Activated CD8-positive, alpha-beta memory T cell treated with anti-CD3 and anti-CD28 coated beads, Interleukin-2, amount 50 U/mL, for 24 hours (primary cell): Measurements from ENCODE around the gene PDGFC.
"Not testable (repeated sequence)": the region's sequence is repeated elsewhere in the genome, so short reads cannot be mapped to it uniquely, and the experiment has no call there.

Experiments used
- DNase-seq: peaks from one replicate; pipeline ENCODE4 v3.0.0-alpha.2; 2020; ENCODE audit errors: extremely low read depth

PDGFC gene

DNA sequence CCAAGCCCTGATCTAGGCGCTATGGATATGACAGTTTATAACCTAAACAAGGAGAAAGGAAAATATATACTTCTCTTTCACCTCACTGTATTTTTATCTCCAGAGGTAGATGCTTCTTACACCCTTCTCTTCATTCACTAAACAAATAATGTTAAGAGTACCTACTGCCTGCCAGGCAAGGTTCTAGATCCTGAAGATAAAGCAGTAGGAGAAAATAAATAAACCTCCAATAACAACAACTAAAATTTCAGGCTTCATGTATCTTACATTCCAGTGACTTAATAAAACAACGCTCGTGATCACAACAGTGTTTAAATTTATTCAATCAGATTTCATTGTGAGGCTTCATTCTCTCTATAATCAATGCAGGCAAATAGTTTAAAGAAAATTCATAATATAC lies 20.7 kb downstream of the PDGFC start:
- no peak for DNase-seq

DNA sequence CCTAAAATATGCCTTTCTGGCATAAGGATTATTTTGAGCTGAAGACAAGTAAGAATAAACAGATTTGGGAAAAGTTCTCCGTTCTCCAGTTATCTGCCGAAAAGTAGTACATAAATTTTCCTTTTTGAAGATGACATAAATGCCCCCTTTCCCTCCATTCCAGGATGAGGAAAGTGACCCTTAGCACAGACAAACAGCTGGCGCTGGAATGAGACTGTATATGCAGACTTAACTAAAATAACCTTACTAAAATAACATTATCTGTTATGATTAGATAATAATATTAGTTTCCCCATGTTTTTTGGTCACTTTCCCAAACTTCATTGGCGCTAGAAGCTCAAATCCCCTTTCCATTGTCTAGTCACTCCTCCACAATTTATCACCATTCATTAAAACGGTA lies 21.5 kb downstream of the PDGFC start:
- no peak for DNase-seq

DNA sequence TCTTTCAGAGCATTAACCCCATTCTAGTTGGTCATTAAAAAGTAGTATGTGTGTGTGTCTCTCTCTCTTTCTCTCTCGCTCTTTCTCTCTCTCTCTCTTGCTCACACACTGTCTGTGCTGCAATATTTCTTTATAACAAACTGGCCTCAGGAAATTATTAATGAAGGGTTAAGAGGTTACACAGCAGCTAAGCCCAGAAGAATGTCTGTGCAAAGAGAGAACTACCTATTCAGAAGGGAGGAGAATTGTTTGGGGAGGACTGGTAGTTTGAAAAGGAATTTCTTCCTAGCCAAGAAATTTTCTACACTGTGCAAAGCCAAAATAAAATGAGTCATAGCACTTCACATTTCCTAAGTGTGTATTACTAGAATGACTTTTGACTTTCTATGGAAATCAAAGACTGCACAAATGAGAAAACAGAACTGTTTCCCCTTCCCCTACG lies 22.2 kb downstream of the PDGFC start:
- no peak for DNase-seq

DNA sequence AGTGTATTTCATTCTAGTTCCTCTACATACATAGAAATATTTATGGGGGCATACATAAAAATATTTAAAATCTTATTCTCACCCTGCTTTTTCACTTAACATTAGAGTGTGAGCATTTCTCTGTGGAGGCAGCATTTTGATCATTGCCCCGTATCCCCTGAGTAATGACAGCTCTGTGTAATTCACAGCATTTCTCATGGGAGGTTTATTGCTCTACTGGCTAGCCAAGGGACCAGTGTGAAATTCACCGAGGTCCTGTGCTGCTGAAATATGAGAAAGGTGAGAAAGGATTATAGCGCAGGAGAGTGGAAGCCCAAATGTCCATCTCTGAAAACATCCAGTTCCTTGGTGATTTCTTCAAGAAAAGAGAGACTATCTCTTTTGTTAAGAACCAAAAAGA lies 22.9 kb downstream of the PDGFC start:
- DNase-seq: no peak

DNA sequence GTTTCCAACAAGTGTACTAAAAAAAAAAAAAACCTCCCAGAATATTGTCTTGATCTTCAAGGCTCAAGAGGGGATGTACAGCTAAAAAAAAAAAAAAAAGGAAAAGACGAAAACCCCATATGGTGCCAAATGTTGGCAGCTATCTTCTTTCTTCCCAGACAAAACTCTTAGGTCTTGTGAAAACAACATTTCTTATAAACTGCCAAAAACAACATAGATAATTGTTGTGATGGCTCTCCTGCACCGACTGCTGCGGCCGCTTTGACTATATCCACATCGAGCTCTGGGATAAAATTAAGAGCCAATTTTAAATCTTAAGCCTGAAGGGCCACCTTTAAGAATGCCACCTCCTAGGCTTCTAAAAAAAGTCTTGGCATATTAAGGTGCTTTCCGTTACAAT lies 23.5 kb downstream of the PDGFC start:
- no peak for DNase-seq

DNA sequence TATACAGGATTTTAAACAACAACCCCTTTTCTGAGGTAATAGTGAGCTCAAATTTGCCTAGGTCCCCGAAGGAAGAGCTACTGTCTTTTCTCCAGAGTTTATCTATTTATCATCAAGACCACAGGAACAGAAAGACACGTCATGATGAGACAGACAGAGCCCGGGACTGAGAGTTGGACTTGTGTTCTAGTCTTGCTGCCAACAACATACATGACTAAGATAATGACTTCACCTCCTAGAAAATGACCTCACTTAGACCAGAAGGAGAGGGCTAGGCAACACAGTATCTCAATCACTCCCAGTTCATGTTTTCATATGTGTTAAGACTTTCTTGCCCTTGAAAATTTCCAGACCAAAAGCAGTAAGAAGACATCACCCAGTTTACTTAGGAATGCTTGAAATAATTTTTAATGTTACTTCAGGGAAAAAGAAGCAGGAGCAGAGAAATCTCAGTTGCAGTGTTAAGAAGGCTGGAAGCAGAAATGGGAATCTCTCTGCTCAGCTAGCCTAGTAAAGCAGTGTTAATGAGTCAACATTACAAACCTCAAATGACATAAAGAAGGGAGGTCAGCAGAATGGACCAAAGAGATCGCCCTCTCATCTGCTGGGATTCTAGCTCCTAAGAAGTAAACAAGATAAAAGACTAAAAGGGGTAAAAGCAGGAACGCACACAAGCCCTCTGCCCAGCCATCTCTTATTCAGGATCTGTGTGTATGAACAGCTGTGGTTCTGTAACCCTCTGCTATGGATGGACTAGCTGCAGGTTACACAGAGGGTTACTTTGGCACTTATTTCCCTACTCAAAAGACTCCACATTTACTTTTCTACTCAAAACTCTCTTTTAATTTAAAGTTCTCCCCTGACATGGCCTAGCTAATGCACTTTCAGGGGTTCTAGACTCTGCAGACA lies 24.8 kb downstream of the PDGFC start:
- DNase-seq: no peak

DNA sequence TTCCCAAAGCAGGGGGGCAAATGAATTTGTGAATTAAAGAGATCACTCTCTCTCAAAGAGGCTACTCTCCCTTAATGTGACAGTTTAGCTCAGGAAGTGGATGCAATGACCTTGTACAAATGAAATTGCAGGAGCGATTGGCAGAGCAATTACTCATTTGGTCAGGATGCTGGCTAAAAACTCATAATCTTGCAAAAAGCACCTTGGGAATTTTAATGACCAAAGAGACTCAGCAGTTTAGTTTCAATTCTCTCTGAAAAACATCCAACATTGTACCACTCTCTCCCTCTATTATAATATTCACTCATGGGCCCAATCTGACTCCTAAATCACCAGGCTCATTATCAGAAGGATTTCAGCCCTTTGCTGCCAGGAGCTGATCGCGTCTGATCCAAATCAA lies 26.1 kb downstream of the PDGFC start:
- no peak for DNase-seq

DNA sequence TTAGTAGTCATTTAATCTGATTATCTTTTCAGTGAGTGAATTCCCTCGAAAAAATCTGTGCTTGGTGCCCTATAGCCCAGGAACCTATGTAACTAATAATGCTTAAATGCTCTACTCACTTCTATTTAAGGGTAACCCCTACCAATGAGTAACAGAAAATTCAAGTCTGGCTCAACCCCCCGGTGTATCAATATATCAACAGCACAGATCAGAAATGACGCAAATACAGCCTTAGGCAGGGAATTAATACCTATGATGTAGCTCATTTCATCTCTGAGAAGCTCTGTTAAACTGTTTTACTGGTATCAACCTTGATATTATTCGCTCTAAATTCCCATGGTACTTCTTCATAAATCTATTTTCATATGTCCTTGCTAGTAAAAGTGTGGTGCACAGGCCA lies 28.6 kb downstream of the PDGFC start:
- DNase-seq: no peak

DNA sequence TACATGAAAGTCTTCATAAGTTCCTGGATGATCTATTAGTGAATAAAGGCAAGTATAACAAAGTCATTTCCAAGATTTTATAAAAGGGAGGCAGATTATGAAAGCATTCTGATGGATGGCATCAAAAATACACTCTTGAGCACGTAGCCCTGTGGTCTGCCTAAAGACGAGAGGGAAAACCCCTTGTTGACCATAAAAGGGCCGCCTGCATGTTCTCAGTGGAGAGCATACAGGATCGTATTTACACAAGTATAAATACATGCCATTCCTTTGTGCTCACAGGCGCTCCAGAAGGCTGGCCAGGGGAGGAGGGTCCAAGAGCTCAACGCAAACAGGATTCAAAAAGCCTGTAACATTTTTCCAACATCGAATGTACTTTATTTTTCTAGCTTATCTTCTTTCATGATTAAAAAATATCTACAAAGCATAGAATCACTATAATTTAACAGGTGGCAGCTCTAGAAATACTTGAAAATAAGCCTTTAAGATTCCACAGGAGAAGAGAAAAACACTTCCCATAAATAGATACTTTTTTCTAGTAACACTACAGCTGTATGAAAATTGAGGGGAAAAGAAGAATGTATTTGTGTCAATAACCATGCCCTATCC lies 29.6 kb downstream of the PDGFC start:
- no peak for DNase-seq

DNA sequence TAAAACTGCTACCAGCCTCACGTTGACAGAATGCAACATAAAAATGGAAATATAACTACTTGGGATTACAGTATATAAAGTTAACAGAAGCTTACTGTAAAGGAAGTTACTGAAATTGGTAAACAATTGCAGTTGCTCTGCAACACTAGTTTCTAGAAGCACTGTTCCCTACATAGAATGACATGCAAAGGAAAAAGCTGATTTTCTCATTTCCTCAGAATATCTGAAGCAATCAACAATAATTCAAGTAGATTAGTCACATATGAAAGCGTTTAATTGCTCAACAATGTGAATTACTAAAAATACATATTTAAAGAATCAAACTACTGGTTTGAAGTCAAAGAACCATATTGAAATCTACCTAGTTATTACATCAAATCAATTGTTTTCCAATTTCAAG lies 31.8 kb downstream of the PDGFC start:
- no peak for DNase-seq

DNA sequence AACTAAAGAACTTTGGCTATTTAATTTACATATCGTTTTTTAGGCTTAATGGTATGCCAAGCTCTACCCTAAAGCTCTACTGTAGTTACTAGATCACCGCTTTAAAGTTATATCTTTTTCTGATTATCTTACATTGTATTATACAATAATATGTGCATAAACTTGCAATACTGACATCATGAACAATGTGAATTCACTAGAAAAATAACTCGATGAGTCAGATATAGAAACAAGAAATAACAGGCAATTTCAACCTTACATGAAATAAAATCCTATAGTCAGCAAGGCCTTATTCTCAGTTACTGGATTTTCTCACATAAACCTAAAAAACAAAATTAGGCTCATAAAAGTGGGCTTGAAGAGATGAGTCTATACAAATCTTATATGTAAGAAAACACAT lies 32.5 kb downstream of the PDGFC start:
- no peak for DNase-seq

DNA sequence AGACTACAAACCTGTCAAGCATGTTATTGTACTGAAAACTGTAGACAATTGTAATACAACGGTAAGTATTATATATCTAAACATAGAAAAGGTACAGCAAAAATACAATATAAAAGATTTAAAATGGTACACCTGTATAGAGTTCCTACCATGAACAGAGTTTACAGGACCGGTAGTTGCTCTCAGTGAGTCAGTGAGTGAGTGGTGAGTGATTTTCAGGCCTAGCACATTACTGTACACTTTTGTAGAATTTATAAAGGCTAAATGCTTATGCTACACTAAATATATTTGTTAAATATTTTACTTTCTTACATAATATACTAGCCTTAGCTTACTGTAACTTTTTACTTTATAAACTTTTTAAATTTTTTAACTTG lies 37.4 kb downstream of the PDGFC start:
- no peak for DNase-seq

DNA sequence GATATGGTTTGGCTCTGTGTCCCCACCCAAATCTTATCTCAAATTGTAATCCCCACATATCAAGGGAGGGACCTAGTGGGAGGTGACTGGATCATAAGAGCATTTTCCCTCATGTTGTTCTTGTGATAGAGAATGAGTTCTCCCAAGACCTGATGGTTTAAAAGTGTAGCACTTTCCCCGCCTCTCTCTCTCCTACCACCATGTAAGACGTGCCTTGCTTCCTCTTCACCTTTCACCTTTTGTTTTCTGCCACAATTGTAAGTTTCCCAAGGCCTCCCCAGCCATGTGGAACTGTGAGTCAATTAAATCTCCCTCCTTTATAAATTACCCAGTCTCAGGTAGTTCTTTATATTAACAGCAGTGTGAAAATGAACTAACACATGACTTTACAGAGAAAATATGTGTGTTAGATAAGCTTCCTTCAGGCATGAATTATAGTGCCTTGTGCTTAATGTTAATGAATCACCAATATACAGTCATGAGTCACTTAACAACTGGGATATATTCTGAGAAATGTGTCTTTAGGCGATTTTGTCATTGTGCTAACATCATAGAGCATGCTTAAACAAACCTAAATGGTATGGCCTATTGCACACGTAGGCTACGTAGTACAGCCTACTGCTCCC lies 37.9 kb downstream of the PDGFC start:
- no peak for DNase-seq

DNA sequence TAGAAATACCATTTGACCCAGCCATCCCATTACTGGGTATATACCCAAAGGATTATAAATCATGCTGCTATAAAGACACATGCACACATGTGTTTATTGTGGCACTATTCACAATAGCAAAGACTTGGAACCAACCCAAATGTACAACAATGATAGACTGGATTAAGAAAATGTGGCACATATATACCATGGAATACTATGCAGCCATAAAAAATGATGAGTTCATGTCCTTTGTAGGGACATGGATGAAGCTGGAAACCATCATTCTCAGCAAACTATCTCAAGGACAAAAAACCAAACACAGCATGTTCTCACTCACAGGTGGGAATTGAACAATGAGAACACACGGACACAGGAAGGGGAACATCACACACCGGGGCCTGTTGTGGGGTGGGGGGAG lies 39.2 kb downstream of the PDGFC start:
- not testable (repeated sequence) for DNase-seq

DNA sequence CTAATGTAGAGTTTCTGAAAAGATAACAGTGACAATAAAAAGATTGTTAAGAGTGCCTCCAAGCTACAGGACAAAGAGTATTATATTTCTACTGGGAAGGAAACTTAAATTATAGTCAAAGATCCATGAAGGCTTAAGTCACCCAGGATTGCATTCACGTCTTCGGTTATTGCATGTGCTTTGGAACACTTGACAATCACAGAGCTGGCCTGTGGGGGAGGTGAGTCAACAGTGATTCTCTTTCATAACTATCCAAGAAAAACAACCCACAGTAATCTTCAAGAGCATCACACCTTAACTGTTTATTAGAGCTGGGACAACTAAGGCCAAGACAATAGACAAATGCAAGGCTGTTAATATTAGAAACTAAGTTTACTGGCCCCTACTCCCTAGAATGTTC lies 40.3 kb downstream of the PDGFC start:
- no peak for DNase-seq

DNA sequence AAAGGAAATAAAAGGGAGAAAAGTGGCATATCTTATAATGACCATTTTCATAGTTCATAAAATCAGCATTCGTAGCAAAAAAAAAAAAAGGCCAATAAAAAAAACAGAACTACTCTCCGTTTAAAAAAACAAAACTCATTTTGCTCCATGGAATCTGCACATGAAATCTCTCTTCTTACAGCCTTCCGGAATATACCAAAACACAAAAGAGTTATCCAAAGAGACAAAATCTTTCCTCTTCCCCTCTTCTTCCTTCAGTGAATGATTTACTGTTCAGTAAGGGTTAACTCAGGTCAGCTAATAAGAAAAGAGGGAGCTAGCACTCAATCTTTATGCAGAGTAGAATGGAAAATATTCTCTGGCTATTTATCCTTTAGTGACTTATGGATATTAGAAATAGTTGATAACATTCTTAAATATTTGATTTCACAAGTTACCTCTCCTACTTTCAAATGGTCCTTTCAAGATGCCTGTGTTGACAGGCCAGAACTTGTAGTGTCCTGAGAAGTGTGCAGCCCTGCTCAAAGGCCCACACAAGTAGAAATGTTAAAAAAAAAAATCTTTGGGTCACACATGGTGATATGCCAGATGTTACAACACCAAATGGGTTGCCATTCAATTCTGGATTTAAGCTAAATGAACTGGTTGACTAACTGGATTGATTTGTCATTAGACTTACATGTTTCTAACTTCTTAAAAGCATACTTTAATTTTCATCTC lies 42.1 kb downstream of the PDGFC start:
- no peak for DNase-seq

DNA sequence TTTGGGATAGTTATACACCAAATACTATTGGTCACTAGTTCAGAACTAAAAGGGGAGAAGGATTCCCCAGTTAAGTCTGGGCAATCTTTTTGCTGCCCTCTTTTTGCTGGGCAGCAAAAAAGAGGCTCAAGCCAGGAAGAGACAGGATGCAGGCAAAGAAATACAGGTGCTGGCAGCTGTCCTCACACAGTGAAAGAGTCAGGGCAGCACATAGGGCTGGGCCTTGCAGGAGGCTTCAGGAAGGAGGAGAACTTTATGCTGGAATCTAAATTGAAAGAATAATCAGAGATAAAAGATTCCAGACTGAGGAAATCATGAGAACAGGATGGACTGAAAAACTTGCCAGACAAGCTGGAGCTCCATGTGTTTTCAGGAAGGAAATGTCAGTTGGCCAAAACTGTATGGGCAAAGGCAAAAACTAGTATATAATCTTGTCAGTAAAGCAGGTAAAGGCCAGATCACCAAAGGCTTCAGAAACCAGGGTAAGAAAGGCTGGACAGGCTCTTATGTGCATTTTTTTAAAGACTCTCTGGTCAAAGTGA lies 46.8 kb downstream of the PDGFC start:
- DNase-seq: no peak

DNA sequence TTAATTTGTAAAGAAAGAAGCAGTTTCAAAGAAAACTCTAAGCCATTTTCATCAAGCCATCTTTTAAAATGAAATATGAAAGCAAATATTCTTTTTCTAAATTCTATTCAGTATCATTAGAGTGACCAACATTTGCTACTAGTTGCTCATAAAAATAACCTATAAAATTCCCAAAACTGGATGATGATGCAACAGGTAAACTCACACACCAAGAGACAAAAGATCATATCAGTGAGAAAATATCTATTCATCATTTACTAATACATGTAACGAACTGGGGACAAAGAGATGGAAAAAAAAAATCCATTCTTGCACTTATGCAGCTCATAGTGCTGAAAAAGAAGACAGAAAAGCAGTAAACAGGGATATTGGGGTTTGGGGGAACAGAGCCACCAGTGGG lies 48.1 kb downstream of the PDGFC start:
- DNase-seq: no peak

DNA sequence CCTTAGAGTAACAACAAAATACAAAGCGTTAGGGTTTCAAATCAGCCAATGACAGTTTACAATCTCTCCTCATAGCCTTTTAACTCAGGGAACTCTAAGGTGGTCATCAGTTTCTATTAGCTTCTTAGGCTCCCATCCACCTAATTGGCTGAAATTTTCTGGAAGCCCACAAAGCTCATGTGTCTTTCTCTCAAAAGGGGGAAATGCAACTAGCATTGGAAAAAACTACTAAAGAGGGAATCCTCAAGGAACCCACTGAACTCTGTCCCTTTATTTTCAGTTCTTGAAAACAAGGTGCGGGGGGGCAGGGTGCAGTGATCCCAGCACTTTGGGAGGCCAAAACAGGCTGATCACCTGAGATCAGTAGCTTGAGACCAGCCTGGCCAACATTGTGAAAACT lies 56.4 kb downstream of the PDGFC start:
- no peak for DNase-seq

DNA sequence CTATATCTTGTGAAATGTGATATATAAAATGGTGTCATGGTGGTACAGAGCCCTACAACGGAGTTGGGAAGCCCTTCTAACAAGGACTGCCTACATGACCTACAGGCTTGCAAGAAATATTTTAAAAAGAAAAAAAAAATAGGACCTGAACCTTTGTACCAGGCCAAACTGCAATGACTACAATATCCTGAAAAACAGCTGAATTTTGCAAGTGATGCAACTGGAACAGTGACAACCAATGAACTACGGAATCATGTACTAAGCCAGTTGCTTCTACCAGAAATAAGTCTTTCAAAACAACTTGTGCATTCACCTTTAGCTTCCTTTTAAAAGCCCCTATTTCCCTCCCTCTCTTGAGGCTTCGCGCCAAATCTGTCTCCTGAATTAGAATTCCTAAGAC lies 58.4 kb downstream of the PDGFC start:
- DNase-seq: no peak

DNA sequence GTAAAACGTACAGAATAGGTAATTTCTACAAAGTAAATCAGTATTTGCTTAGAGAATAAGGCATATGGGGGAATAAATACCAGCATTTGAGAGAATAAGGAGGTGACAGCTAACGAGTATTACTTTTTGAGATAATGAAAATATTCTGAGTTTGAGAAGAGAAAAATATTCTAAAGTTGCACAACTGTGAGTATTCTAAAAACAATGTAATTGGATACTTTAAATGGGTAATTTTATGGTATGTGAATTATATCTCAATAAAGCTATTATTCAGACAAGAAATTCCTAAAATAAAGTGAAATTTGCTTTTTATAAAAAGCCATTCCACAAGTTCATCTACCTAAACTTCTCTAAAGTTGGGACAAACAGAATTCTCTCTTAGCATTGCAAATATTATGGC lies 62.6 kb downstream of the PDGFC start:
- DNase-seq: no peak

DNA sequence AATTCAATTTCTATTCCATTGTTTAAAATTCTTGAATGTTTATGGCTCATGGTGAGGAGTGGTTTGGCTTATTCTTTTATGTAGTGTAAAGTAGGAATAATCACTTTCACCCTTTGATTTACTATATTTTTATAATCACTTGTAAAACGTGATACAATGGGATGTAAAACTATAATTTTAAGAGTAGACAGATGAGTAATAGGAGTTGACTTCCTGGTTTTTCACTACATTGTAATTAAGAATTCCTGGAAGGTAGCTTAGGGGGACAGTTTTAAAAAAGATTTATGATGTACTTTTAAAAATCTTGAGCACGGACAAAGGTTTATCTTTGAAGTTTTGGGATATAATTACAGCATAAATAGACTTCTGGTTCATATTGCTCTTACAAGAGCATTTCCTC lies 65.3 kb downstream of the PDGFC start:
- DNase-seq: no peak
